NCI-H1105 (cell line): ENCODE results near the gene EME2.

Source experiments
- DNase-seq: peaks from one replicate; lab custom pipeline; 2025; lab: John Stamatoyannopoulos, UW

Gene EME2

GRCh38 chr16:1745181-1745899 lies 27.3 kb upstream of the EME2 start:
- DNase-seq, result no peak

GRCh38 chr16:1745900-1746692 lies 26.5 kb upstream of the EME2 start:
- DNase-seq, result no peak

- no peak for DNase-seq
These were observed 25.9 kb upstream of the EME2 start for GRCh38 chr16:1746693-1747195.

- no peak for DNase-seq
These were observed 24.7 kb upstream of the EME2 start for GRCh38 chr16:1747934-1748333.

- no peak for DNase-seq
These were observed 23.2 kb upstream of the EME2 start for GRCh38 chr16:1749152-1750117.

GRCh38 chr16:1751946-1752345 lies 20.7 kb upstream of the EME2 start:
- DNase-seq, result no peak

- no peak for DNase-seq
These were observed 19.8 kb upstream of the EME2 start for GRCh38 chr16:1752853-1753252.

GRCh38 chr16:1754204-1754603 lies 18.4 kb upstream of the EME2 start:
- DNase-seq, result no peak

GRCh38 chr16:1757714-1758461 lies 14.7 kb upstream of the EME2 start:
- DNase-seq, result no peak

- DNase-seq, result no peak
These were observed 13.7 kb upstream of the EME2 start for GRCh38 chr16:1758923-1759322.

GRCh38 chr16:1759511-1759910 lies 13.1 kb upstream of the EME2 start:
- DNase-seq, result no peak

- no peak for DNase-seq
These were observed 11.7 kb upstream of the EME2 start for GRCh38 chr16:1760911-1761310.

GRCh38 chr16:1761751-1762150 lies 10.9 kb upstream of the EME2 start:
- DNase-seq, result no peak

GRCh38 chr16:1762196-1762878 lies 10.3 kb upstream of the EME2 start:
- DNase-seq, result no peak

- no peak for DNase-seq
These were observed 9.6 kb upstream of the EME2 start for GRCh38 chr16:1762879-1763520.

GRCh38 chr16:1763521-1764511 lies 8.8 kb upstream of the EME2 start:
- DNase-seq, result no peak

- DNase-seq, result no peak
These were observed 7.6 kb upstream of the EME2 start for GRCh38 chr16:1764971-1765370.

- no peak for DNase-seq
These were observed 6.8 kb upstream of the EME2 start for GRCh38 chr16:1765826-1766225.

GRCh38 chr16:1766231-1766630 lies 6.4 kb upstream of the EME2 start:
- no peak for DNase-seq
